Thyroid gland (tissue), 4 donors: ENCODE measurements around the gene DAB2IP. TPM values are rescaled to one million over a fixed set of nuclear protein-coding genes. Genes with fewer than 3 reads are reported as not detected.
A peak's percentile ranks its signal among the peaks of the same experiment; 100 is the strongest.
"Not testable (repeated sequence)": the region's sequence is repeated elsewhere in the genome, so short reads cannot be mapped to it uniquely, and the experiment has no call there.

ENCODE experiments used
- DNase-seq, 2 donors: peaks; one replicate each; pipeline ENCODE4 v3.0.0-alpha.2; 2019
- H3K27ac ChIP-seq, 3 donors: fragments of 200-600 bp; sonication (generic); 1 replicate in 2 of 3; 2 replicates in 1 of 3; pipeline ENCODE4 v1.5.1; 2016 to 2019; ENCODE audit warnings: mild to moderate bottlenecking in 1 of 3, moderate library complexity in 1 of 3
- H3K27me3 ChIP-seq: fragments of 200-600 bp; sonication (generic); one replicate; pipeline ENCODE4 v1.5.1; 2019
- H3K36me3 ChIP-seq, 2 donors: fragments of 200-600 bp; sonication (generic); one replicate each; pipeline ENCODE4 v1.5.1; 2016 to 2019
- H3K4me1 ChIP-seq, 2 donors: fragments of 200-600 bp; sonication (generic); one replicate each; pipeline ENCODE4 v1.5.1; 2017 to 2019
- H3K4me3 ChIP-seq, 3 donors: fragments of 200-600 bp; sonication (generic); replicated peaks in 1 of 3; 1 replicate in 2 of 3; 2 replicates in 1 of 3; pipeline ENCODE4 v1.5.1; 2016; ENCODE audit warnings: mild to moderate bottlenecking in 1 of 3
- H3K9me3 ChIP-seq: fragments of 200-600 bp; sonication (generic); one replicate; pipeline ENCODE4 v1.5.1; 2017
- POLR2A ChIP-seq, 2 donors: fragments of 450-650 bp; IDR thresholded peaks; one replicate each; pipeline ENCODE4 v1.6.1; 2017; ENCODE audit warnings: antibody characterized with exemption in 2 of 2, mild to moderate bottlenecking in 2 of 2, moderate library complexity in 1 of 2
- WGBS, 2 donors: methylation state at CpG; one replicate each; pipeline ENCODE4 v1.1.5; 2017; 5-methylcytosine and 5-hydroxymethylcytosine counted together
- intact Hi-C: fragments of 100-400 bp; cut with DNase I; formaldehyde crosslinking; loops from one replicate; pipeline ENCODE4 v1.15.1; 2023
- total RNA-seq, 4 donors: library from RNA; depleted of rRNA; stranded (reverse); fragments of >200 nt; gene quantifications; one replicate each; pipeline ENCODE4 v1.2.3, GENCODE V29; 2016
- TF ChIP-seq, protein P1 (sequence below), 6 experiments: fragments of 200-600 bp in 3 of 6; fragments of 450-650 bp in 3 of 6; sonication (generic) in 3 of 6; IDR thresholded peaks; one replicate each; pipeline ENCODE4 v1.5.1; 2016 to 2019; ENCODE audit warnings: antibody characterized with exemption in 6 of 6, mild to moderate bottlenecking in 2 of 6, inconsistent platforms in 1 of 6, moderate library complexity in 1 of 6

The DAB2IP gene
- total RNA-seq, 4 donors from 2014 or later = 26.0 to 48.5 (median 38.2) TPM

DNA sequence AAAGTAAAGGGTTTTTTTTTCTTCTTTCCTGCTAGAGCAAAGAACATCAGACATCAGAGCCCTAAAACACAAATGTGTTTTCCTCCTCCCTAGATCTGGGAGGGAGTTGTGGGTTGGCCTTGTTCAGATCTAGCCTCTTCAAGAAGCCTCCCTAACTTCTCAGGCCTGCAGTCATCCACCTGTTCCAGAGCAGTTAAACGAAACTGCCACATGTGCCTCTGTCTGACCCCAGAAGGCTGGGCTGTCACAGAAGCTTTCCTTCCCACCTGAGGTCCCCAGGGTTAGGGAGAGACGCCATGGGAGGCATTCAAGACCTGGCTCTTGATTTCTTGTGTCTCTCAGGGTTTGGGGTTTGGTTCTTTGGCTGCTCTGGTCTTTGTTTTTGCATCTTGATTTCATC, 87.0 kb downstream of the DAB2IP start:
- Histone ChIP-seq H3K4me1 (peaks cover 44 to 84% of the 10 kb centered on the region in 2 donors), H3K27me3 (no peaks in the 10 kb centered on the region), H3K36me3 (no peaks in the 10 kb centered on the region), H3K27ac (peak overlapping the region; percentile 28 to 91 (median 64)), H3K4me3 (no peak overlapping the region), H3K9me3 (no peaks in the 10 kb centered on the region)
- WGBS, 2 donors = 85 to 90% methylated on average over 2 of the region's 2 CpGs
- TF ChIP-seq POLR2A (IDR thresholded peaks at IDR 0.05) = no peak
- TF ChIP-seq, protein P1, sequence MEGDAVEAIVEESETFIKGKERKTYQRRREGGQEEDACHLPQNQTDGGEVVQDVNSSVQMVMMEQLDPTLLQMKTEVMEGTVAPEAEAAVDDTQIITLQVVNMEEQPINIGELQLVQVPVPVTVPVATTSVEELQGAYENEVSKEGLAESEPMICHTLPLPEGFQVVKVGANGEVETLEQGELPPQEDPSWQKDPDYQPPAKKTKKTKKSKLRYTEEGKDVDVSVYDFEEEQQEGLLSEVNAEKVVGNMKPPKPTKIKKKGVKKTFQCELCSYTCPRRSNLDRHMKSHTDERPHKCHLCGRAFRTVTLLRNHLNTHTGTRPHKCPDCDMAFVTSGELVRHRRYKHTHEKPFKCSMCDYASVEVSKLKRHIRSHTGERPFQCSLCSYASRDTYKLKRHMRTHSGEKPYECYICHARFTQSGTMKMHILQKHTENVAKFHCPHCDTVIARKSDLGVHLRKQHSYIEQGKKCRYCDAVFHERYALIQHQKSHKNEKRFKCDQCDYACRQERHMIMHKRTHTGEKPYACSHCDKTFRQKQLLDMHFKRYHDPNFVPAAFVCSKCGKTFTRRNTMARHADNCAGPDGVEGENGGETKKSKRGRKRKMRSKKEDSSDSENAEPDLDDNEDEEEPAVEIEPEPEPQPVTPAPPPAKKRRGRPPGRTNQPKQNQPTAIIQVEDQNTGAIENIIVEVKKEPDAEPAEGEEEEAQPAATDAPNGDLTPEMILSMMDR (IDR thresholded peaks at IDR 0.05) = no peak
- intact Hi-C loops = no loop called here
- no peak for DNase-seq

DNA sequence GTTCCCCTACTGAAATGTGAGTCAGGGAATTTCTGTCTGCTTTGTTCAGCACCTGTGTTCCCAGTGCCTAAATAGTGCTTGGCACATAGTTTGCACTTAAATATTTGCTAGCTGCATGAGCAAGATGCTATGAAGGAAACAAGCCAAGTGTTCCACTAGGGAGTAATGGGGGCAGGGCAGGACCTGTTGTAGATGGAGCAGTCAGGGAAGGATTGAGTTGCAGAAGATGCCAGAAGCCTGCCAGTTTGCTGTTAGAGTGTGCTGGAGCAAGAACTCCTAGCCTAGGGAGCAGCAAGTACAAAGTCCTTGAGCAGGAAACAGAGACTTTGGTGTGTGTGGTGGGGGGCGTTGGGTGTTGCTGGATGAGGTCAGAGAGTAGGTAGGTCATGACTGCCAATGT, 87.5 kb downstream of the DAB2IP start:
- peak; percentile 79 to 84 for DNase-seq
- Histone ChIP-seq H3K4me3 (no peak overlapping the region), H3K4me1 (peaks cover 48 to 87% of the 10 kb centered on the region in 2 donors), H3K9me3 (no peaks in the 10 kb centered on the region), H3K36me3 (no peaks in the 10 kb centered on the region), H3K27me3 (no peaks in the 10 kb centered on the region), H3K27ac (peak overlapping the region; percentile 28 to 91 (median 64))
- intact Hi-C loops = no loop called here
- no peak for TF ChIP-seq POLR2A (IDR thresholded peaks at IDR 0.05)
- TF ChIP-seq, protein P1 (IDR thresholded peaks at IDR 0.05) = no peak
- 31 to 42% methylated on average over 1 of the region's 1 CpG for WGBS, 2 donors

DNA sequence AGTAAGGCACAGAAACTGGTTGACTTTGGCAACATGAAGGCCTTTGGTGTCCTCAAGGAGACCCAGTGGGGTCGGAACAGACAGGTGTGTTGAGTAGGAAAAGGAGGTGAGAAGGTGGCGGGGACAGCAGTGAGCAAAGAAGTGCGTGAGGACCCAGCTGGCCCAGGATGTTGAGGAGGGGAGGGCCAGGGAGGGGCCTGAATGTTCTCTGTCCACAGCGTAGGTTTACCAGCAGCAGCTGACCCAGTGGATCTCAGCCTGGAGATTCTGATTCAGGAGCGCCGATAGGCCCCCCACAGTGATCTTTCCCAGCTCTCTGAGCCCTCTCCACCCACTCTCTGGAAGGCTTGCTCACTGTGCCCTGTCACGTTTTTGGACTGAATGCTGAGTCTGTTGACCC, 88.5 kb downstream of the DAB2IP start:
- intact Hi-C loops = no loop called here
- 73 to 76% methylated on average over 7 of the region's 7 CpGs for WGBS, 2 donors
- H3K36me3 ChIP-seq = no peaks in the 10 kb centered on the region
- H3K27me3 ChIP-seq = no peaks in the 10 kb centered on the region
- peaks cover 56 to 92% of the 10 kb centered on the region in 2 donors for H3K4me1 ChIP-seq
- H3K27ac ChIP-seq = peak overlapping the region; percentile 36 to 91 (median 86)
- H3K4me3 ChIP-seq = no peak overlapping the region
- no peaks in the 10 kb centered on the region for H3K9me3 ChIP-seq
- TF ChIP-seq POLR2A (IDR thresholded peaks at IDR 0.05) = no peak
- TF ChIP-seq, protein P1 (IDR thresholded peaks at IDR 0.05) = no peak
- peak; percentile 32 to 36 for DNase-seq

DNA sequence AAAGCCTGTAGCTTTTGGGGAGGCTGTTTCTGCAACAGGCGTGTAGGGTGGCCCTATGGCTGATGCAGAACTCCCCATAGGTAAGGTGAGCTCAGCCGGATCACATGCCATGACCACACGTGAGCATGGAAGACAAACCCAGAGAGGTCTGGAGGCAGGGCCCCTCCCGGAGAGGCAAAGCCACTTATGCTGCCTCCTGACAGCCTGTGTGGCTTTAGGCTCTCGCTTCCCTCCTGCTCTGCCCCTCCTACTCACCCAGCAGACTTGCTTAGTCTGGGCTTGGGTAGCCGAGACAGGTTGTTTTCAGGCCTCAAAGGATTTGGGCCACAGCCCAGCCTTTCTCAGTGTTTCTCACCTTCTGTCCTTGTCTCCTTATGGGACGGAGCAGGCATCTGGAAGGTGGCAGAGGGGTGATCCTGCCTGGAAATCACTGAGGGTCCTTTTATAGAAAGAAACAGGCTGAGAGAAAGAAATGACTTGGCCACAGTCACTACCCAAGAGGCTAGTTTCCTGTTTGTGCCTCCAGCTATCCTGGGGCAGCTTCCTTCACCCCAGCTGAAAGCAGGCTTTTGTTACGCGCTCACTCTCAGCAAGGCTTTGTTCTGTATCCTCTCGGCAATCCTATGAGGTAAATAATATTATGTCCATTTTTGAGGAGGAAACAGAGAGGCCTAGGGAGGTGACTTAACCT, 89.9 kb downstream of the DAB2IP start:
- Histone ChIP-seq H3K27me3 (no peaks in the 10 kb centered on the region), H3K4me3 (no peak overlapping the region), H3K9me3 (no peaks in the 10 kb centered on the region), H3K27ac (peak overlapping the region; percentile 86 to 93 (median 91)), H3K36me3 (no peaks in the 10 kb centered on the region), H3K4me1 (peaks cover 59 to 93% of the 10 kb centered on the region in 2 donors)
- WGBS, 2 donors = 52 to 60% methylated on average over 5 to 7 of the region's 10 CpGs
- DNase-seq = peak; percentile 83 to 86
- TF ChIP-seq, protein P1 (IDR thresholded peaks at IDR 0.05) = no peak
- no peak for TF ChIP-seq POLR2A (IDR thresholded peaks at IDR 0.05)
- intact Hi-C loops = no loop called here

DNA sequence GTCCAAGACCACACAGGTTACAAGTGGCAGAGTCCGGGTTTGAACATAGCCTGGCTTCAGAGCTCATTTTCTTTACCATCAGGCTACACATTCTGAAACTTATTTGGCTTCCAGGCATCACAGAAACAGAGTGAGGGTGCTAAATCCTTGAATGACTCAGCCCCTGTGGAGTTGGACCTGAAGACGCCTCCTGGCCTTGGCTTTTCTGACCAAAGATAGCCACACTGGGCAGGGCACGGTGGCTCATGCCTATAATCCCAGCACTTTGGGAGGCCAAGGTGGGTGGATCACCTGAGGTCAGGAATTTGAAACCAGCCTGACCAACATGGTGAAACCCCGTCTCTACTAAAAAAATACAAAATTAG, 90.5 kb downstream of the DAB2IP start:
- intact Hi-C loops, H3K4me3 ChIP-seq, H3K27me3 ChIP-seq, H3K9me3 ChIP-seq, H3K36me3 ChIP-seq: not testable (repeated sequence)
- Histone ChIP-seq H3K4me1 (peaks cover 54 to 94% of the 10 kb centered on the region in 2 donors), H3K27ac (peak overlapping the region; percentile 86 to 93 (median 91))
- DNase-seq = peak in 1 of 2 donors; percentile 12
- WGBS, 2 donors = 69 to 71% methylated on average over 4 of the region's 4 CpGs
